HEK293 (cell line): ENCODE measurements around the gene CDCA3.

Experiments used
- FEZF1 ChIP-seq: fragments of 450-650 bp; formaldehyde crosslinking; IDR thresholded peaks from 2 replicates; pipeline ENCODE4 v1.5.1; 2016; ENCODE audit warnings: missing biosample characterization, missing genetic modification characterization
- GLIS1 ChIP-seq: fragments of 450-650 bp; formaldehyde crosslinking; IDR thresholded peaks from 2 replicates; pipeline ENCODE4 v1.5.1; 2016; ENCODE audit warnings: missing biosample characterization, missing genetic modification characterization
- HOXC10 ChIP-seq: sonication (generic); formaldehyde crosslinking; IDR thresholded peaks from 2 replicates; pipeline ENCODE4 v1.8.1; 2023; ENCODE audit warnings: mild to moderate bottlenecking, missing genetic modification reagents
- HOXD13 ChIP-seq: sonication (generic); formaldehyde crosslinking; IDR thresholded peaks from 2 replicates; pipeline ENCODE4 v1.8.0; 2022; ENCODE audit warnings: missing genetic modification reagents, borderline replicate concordance
- RBAK ChIP-seq: fragments of 450-650 bp; formaldehyde crosslinking; IDR thresholded peaks from 2 replicates; pipeline ENCODE4 v1.5.1; 2016; ENCODE audit warnings: missing biosample characterization, missing genetic modification characterization
- SETDB1 ChIP-seq: IDR thresholded peaks from one replicate; pipeline ENCODE4 v1.6.1; 2017; ENCODE audit warnings: mild to moderate bottlenecking, low read length, moderate library complexity, mixed read lengths; ENCODE audit not compliant: insufficient read length
- SP2 ChIP-seq: fragments of 450-650 bp; formaldehyde crosslinking; IDR thresholded peaks from 2 replicates; pipeline ENCODE4 v1.5.1; 2016; ENCODE audit warnings: missing biosample characterization, missing genetic modification characterization
- TRIM28 ChIP-seq: IDR thresholded peaks from 2 replicates; pipeline ENCODE4 v1.6.1; 2011; ENCODE audit warnings: low read length, control low read depth, borderline replicate concordance
- TSHZ1 ChIP-seq: fragments of 450-650 bp; formaldehyde crosslinking; IDR thresholded peaks from 2 replicates; pipeline ENCODE4 v1.5.1; 2016; ENCODE audit warnings: missing biosample characterization, missing genetic modification characterization, borderline replicate concordance
- YY1 ChIP-seq: fragments of 450-650 bp; formaldehyde crosslinking; IDR thresholded peaks from 2 replicates; pipeline ENCODE4 v1.5.1; 2018; ENCODE audit warnings: missing biosample characterization, missing genetic modification characterization
- ZBTB44 ChIP-seq: fragments of 450-650 bp; IDR thresholded peaks from 2 replicates; pipeline ENCODE4 v1.5.1; 2018; ENCODE audit warnings: missing biosample characterization, mild to moderate bottlenecking, missing genetic modification characterization
- ZFP37 ChIP-seq: fragments of 450-650 bp; formaldehyde crosslinking; IDR thresholded peaks from 2 replicates; pipeline ENCODE4 v1.5.1; 2016; ENCODE audit warnings: missing biosample characterization, missing genetic modification characterization
- ZNF114 ChIP-seq: fragments of 450-650 bp; formaldehyde crosslinking; IDR thresholded peaks from 2 replicates; pipeline ENCODE4 v1.5.0; 2017; ENCODE audit warnings: missing biosample characterization, missing genetic modification characterization
- ZNF138 ChIP-seq: fragments of 450-650 bp; formaldehyde crosslinking; IDR thresholded peaks from 2 replicates; pipeline ENCODE4 v1.5.1; 2016; ENCODE audit warnings: missing biosample characterization, missing genetic modification characterization, borderline replicate concordance
- ZNF140 ChIP-seq: fragments of 450-650 bp; formaldehyde crosslinking; IDR thresholded peaks from 2 replicates; pipeline ENCODE4 v1.5.1; 2016; ENCODE audit warnings: missing biosample characterization, missing genetic modification characterization
- ZNF155 ChIP-seq: fragments of 450-650 bp; formaldehyde crosslinking; IDR thresholded peaks from 2 replicates; pipeline ENCODE4 v1.5.1; 2016; ENCODE audit warnings: missing biosample characterization, missing genetic modification characterization
- ZNF16 ChIP-seq: fragments of 450-650 bp; formaldehyde crosslinking; IDR thresholded peaks from 2 replicates; pipeline ENCODE4 v1.5.1; 2016; ENCODE audit warnings: low read depth, missing biosample characterization, missing genetic modification characterization
- ZNF169 ChIP-seq: fragments of 450-650 bp; formaldehyde crosslinking; IDR thresholded peaks from 2 replicates; pipeline ENCODE4 v1.5.1; 2016; ENCODE audit warnings: missing biosample characterization, missing genetic modification characterization
- ZNF174 ChIP-seq: fragments of 450-650 bp; formaldehyde crosslinking; IDR thresholded peaks from 2 replicates; pipeline ENCODE4 v1.5.0; 2017; ENCODE audit warnings: missing biosample characterization, mild to moderate bottlenecking, missing genetic modification characterization
- ZNF266 ChIP-seq: fragments of 450-650 bp; formaldehyde crosslinking; IDR thresholded peaks from 2 replicates; pipeline ENCODE4 v1.5.1; 2016; ENCODE audit warnings: missing biosample characterization, missing genetic modification characterization, low read depth
- ZNF391 ChIP-seq: fragments of 450-650 bp; formaldehyde crosslinking; IDR thresholded peaks from 2 replicates; pipeline ENCODE4 v1.5.1; 2016; ENCODE audit warnings: low read depth, missing biosample characterization, missing genetic modification characterization, borderline replicate concordance
- ZNF510 ChIP-seq: fragments of 450-650 bp; formaldehyde crosslinking; IDR thresholded peaks from 2 replicates; pipeline ENCODE4 v1.5.1; 2018; ENCODE audit warnings: mild to moderate bottlenecking, missing genetic modification characterization, missing biosample characterization; ENCODE audit not compliant: insufficient replicate concordance
- ZNF544 ChIP-seq: fragments of 450-650 bp; formaldehyde crosslinking; IDR thresholded peaks from 2 replicates; pipeline ENCODE4 v1.5.0; 2017; ENCODE audit warnings: missing biosample characterization, missing genetic modification characterization
- ZNF548 ChIP-seq: fragments of 450-650 bp; formaldehyde crosslinking; IDR thresholded peaks from 2 replicates; pipeline ENCODE4 v1.5.1; 2016; ENCODE audit warnings: missing biosample characterization, missing genetic modification characterization
- ZNF558 ChIP-seq: fragments of 450-650 bp; formaldehyde crosslinking; IDR thresholded peaks from 2 replicates; pipeline ENCODE4 v1.5.1; 2016; ENCODE audit warnings: missing biosample characterization, missing genetic modification characterization
- ZNF629 ChIP-seq: fragments of 450-650 bp; formaldehyde crosslinking; IDR thresholded peaks from 2 replicates; pipeline ENCODE4 v1.5.1; 2017; ENCODE audit warnings: missing biosample characterization, missing genetic modification characterization
- TF ChIP-seq, protein P1 (sequence below): fragments of 450-650 bp; formaldehyde crosslinking; IDR thresholded peaks from 2 replicates; pipeline ENCODE4 v1.5.1; 2016; ENCODE audit warnings: missing biosample characterization, missing genetic modification characterization, borderline replicate concordance
- TF ChIP-seq, protein P2 (sequence below): fragments of 450-650 bp; formaldehyde crosslinking; conservative IDR thresholded peaks from 2 replicates; pipeline ENCODE4 v1.5.1; 2016; ENCODE audit warnings: low read depth, missing biosample characterization, missing genetic modification characterization
- TF ChIP-seq, protein P3 (sequence below): fragments of 450-650 bp; formaldehyde crosslinking; IDR thresholded peaks from 2 replicates; pipeline ENCODE4 v1.5.1; 2017; ENCODE audit warnings: missing biosample characterization, missing genetic modification characterization

The CDCA3 gene

GRCh38 chr12:6828781-6829535, 22.1 kb downstream of the CDCA3 start (continued):
- TF ChIP-seq SETDB1 = no peak
- no peak for TF ChIP-seq ZNF510
- no peak for TF ChIP-seq TRIM28
- no peak for TF ChIP-seq ZNF140 (tag by site-specific recombination)
- no peak for TF ChIP-seq HOXD13
- TF ChIP-seq ZBTB44 (tag by site-specific recombination) = no peak
- no peak for TF ChIP-seq ZNF174 (tag by site-specific recombination)
- peak; percentile 8; the same call in 1 of the 2 replicates for TF ChIP-seq ZNF266
- TF ChIP-seq GLIS1 (tag by site-specific recombination) = peak; percentile 6; the same call in 1 of the 2 replicates
- TF ChIP-seq YY1 = peak; percentile 61; the same call in 1 of the 2 replicates
- no peak for TF ChIP-seq FEZF1
- no peak for TF ChIP-seq ZNF548 (tag by site-specific recombination)
- TF ChIP-seq RBAK (tag by site-specific recombination) = 0 out of 2 replicates have a peak, but pooled peaks have one; percentile 25
- TF ChIP-seq, protein P1, sequence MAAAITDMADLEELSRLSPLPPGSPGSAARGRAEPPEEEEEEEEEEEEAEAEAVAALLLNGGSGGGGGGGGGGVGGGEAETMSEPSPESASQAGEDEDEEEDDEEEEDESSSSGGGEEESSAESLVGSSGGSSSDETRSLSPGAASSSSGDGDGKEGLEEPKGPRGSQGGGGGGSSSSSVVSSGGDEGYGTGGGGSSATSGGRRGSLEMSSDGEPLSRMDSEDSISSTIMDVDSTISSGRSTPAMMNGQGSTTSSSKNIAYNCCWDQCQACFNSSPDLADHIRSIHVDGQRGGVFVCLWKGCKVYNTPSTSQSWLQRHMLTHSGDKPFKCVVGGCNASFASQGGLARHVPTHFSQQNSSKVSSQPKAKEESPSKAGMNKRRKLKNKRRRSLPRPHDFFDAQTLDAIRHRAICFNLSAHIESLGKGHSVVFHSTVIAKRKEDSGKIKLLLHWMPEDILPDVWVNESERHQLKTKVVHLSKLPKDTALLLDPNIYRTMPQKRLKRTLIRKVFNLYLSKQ (tag by site-specific recombination) = 0 out of 2 replicates have a peak, but pooled peaks have one; percentile 53
- TF ChIP-seq ZNF138 (tag by site-specific recombination) = no peak; the same call in 1 of the 2 replicates
- TF ChIP-seq ZFP37 (tag by site-specific recombination) = peak; percentile 84; the same call in 1 of the 2 replicates
- TF ChIP-seq ZNF558 (tag by site-specific recombination) = no peak
- TF ChIP-seq ZNF544 (tag by site-specific recombination) = no peak
- no peak for TF ChIP-seq TSHZ1 (tag by site-specific recombination)
- no peak for TF ChIP-seq HOXC10
- peak; percentile 39 for TF ChIP-seq ZNF629 (tag by site-specific recombination)
- TF ChIP-seq, protein P2, sequence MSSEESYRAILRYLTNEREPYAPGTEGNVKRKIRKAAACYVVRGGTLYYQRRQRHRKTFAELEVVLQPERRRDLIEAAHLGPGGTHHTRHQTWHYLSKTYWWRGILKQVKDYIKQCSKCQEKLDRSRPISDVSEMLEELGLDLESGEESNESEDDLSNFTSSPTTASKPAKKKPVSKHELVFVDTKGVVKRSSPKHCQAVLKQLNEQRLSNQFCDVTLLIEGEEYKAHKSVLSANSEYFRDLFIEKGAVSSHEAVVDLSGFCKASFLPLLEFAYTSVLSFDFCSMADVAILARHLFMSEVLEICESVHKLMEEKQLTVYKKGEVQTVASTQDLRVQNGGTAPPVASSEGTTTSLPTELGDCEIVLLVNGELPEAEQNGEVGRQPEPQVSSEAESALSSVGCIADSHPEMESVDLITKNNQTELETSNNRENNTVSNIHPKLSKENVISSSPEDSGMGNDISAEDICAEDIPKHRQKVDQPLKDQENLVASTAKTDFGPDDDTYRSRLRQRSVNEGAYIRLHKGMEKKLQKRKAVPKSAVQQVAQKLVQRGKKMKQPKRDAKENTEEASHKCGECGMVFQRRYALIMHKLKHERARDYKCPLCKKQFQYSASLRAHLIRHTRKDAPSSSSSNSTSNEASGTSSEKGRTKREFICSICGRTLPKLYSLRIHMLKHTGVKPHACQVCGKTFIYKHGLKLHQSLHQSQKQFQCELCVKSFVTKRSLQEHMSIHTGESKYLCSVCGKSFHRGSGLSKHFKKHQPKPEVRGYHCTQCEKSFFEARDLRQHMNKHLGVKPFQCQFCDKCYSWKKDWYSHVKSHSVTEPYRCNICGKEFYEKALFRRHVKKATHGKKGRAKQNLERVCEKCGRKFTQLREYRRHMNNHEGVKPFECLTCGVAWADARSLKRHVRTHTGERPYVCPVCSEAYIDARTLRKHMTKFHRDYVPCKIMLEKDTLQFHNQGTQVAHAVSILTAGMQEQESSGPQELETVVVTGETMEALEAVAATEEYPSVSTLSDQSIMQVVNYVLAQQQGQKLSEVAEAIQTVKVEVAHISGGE (tag by site-specific recombination) = peak; percentile 59
- TF ChIP-seq SP2 (tag by site-specific recombination) = peak; percentile 80
- TF ChIP-seq, protein P3, sequence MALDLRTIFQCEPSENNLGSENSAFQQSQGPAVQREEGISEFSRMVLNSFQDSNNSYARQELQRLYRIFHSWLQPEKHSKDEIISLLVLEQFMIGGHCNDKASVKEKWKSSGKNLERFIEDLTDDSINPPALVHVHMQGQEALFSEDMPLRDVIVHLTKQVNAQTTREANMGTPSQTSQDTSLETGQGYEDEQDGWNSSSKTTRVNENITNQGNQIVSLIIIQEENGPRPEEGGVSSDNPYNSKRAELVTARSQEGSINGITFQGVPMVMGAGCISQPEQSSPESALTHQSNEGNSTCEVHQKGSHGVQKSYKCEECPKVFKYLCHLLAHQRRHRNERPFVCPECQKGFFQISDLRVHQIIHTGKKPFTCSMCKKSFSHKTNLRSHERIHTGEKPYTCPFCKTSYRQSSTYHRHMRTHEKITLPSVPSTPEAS (tag by site-specific recombination) = peak; percentile 58; the same call in 1 of the 2 replicates
- TF ChIP-seq ZNF114 (tag by site-specific recombination) = no peak
- TF ChIP-seq ZNF169 (tag by site-specific recombination) = no peak
- peak; percentile 90 for TF ChIP-seq ZNF391 (tag by site-specific recombination)
- TF ChIP-seq ZNF155 = no peak
- no peak for TF ChIP-seq ZNF16 (tag by site-specific recombination)
